HUDEP-2 (cell line): ENCODE measurements around the gene TBC1D19.
"Not testable (repeated sequence)": the region's sequence is repeated elsewhere in the genome, so short reads cannot be mapped to it uniquely, and the experiment has no call there.

Experiments used
- DNase-seq, 76 experiments: peaks; one replicate each; lab custom pipeline; 2025; ENCODE audit not compliant: unreplicated experiment in 76 of 76; lab: John Stamatoyannopoulos, UW

The TBC1D19 gene

GRCh38 chr4:26583865-26584652 is at the start of gene TBC1D19:
TSS of gene TBC1D19 (plus strand) at chr4:26584084. CDS start at chr4:26584194, 110 bp downstream.
- peak in 73 of 76 experiments; percentile 4 to 82 (median 62) for DNase-seq

GRCh38 chr4:26542991-26543390 is 40.9 kb upstream of the TBC1D19 start:
- DNase-seq = no peak

- no peak for DNase-seq
These were observed 39.5 kb upstream of the TBC1D19 start for GRCh38 chr4:26544421-26544820.

GRCh38 chr4:26548379-26548778 is 35.5 kb upstream of the TBC1D19 start:
- not testable (repeated sequence) for DNase-seq

GRCh38 chr4:26557164-26557563 is 26.7 kb upstream of the TBC1D19 start:
- DNase-seq = no peak

GRCh38 chr4:26558166-26558895 is 25.6 kb upstream of the TBC1D19 start:
- DNase-seq = no peak

GRCh38 chr4:26566133-26566532 is 17.8 kb upstream of the TBC1D19 start:
- DNase-seq = no peak

GRCh38 chr4:26568446-26568994 is 15.4 kb upstream of the TBC1D19 start:
- DNase-seq = no peak

- DNase-seq = no peak
These were observed 13.3 kb upstream of the TBC1D19 start for GRCh38 chr4:26570596-26570995.

GRCh38 chr4:26573389-26573794 is 10.5 kb upstream of the TBC1D19 start:
- no peak for DNase-seq

- no peak for DNase-seq
These were observed 9.3 kb upstream of the TBC1D19 start for GRCh38 chr4:26574563-26574962.

GRCh38 chr4:26576231-26576739 is 7.6 kb upstream of the TBC1D19 start:
- no peak for DNase-seq

GRCh38 chr4:26577066-26577465 is 6.8 kb upstream of the TBC1D19 start:
- no peak for DNase-seq

GRCh38 chr4:26579169-26579568 is 4.7 kb upstream of the TBC1D19 start:
- DNase-seq = no peak

- not testable (repeated sequence) for DNase-seq
These were observed 2.5 kb upstream of the TBC1D19 start for GRCh38 chr4:26581341-26581740.

- no peak for DNase-seq
These were observed 383 bp upstream of the TBC1D19 start for GRCh38 chr4:26583538-26583864.

- no peak for DNase-seq
These were observed 841 bp downstream of the TBC1D19 start for GRCh38 chr4:26584725-26585124.

- no peak for DNase-seq
These were observed 5.8 kb downstream of the TBC1D19 start for GRCh38 chr4:26589705-26590104.

- no peak for DNase-seq
These were observed 6.8 kb downstream of the TBC1D19 start for GRCh38 chr4:26590639-26591038.

- not testable (repeated sequence) for DNase-seq
These were observed 9.7 kb downstream of the TBC1D19 start for GRCh38 chr4:26593557-26593956.

- no peak for DNase-seq
These were observed 10.5 kb downstream of the TBC1D19 start for GRCh38 chr4:26594371-26594770.

GRCh38 chr4:26594778-26595177 is 10.9 kb downstream of the TBC1D19 start:
- DNase-seq = no peak
